ENCODE data around the gene CDHR4. TPM values are rescaled to one million over a fixed set of nuclear protein-coding genes. Genes with fewer than 3 reads are reported as not detected.
A peak's percentile ranks its signal among the peaks of the same experiment; 100 is the strongest.
"Not testable (repeated sequence)": the region's sequence is repeated elsewhere in the genome, so short reads cannot be mapped to it uniquely, and the experiment has no call there.

Gene CDHR4
- polyA plus RNA-seq, 1 donor, result 0.28 TPM

- DNase-seq, result no peak
These were observed 19.3 kb downstream of the CDHR4 start for GRCh38 chr3:49780080-49780974.

GRCh38 chr3:49779358-49780079 is 20.2 kb downstream of the CDHR4 start:
- DNase-seq, result no peak

GRCh38 chr3:49776101-49776500 is 23.6 kb downstream of the CDHR4 start:
- not testable (repeated sequence) for DNase-seq

- DNase-seq, result no peak
These were observed 24.1 kb downstream of the CDHR4 start for GRCh38 chr3:49775538-49775937.

GRCh38 chr3:49772703-49773102 is 27.0 kb downstream of the CDHR4 start:
- DNase-seq, result no peak

- DNase-seq, result no peak
These were observed 28.2 kb downstream of the CDHR4 start for GRCh38 chr3:49771340-49771938.

- no peak for DNase-seq
These were observed 29.7 kb downstream of the CDHR4 start for GRCh38 chr3:49769926-49770325.

GRCh38 chr3:49769286-49769915 is 30.3 kb downstream of the CDHR4 start:
- DNase-seq, result no peak

- no peak for DNase-seq
These were observed 35.7 kb downstream of the CDHR4 start for GRCh38 chr3:49763981-49764380.

GRCh38 chr3:49761661-49762060 is 38.0 kb downstream of the CDHR4 start:
- no peak for DNase-seq

GRCh38 chr3:49759226-49759625 is 40.4 kb downstream of the CDHR4 start:
- DNase-seq, result peak; percentile 6

GRCh38 chr3:49757197-49757596 is 42.5 kb downstream of the CDHR4 start:
- DNase-seq, result no peak

GRCh38 chr3:49756036-49756435 is 43.6 kb downstream of the CDHR4 start:
- no peak for DNase-seq

GRCh38 chr3:49754536-49754935 is 45.1 kb downstream of the CDHR4 start:
- no peak for DNase-seq

GRCh38 chr3:49751501-49751900 is 48.2 kb downstream of the CDHR4 start:
- DNase-seq, result no peak

GRCh38 chr3:49750056-49750455 is 49.6 kb downstream of the CDHR4 start:
- DNase-seq, result no peak

GRCh38 chr3:49748874-49749273 is 50.8 kb downstream of the CDHR4 start:
- DNase-seq, result not testable (repeated sequence)

GRCh38 chr3:49747792-49748480 is 51.7 kb downstream of the CDHR4 start:
- no peak for DNase-seq

- no peak for DNase-seq
These were observed 53.7 kb downstream of the CDHR4 start for GRCh38 chr3:49745986-49746385.
